ENCODE results near the gene IQGAP1. TPM values are rescaled to one million over a fixed set of nuclear protein-coding genes. Genes with fewer than 3 reads are reported as not detected.
"Not testable (repeated sequence)": the region's sequence is repeated elsewhere in the genome, so short reads cannot be mapped to it uniquely, and the experiment has no call there.

The IQGAP1 gene
- total RNA-seq, 1 donor from 2014 or later = 265 TPM

- ATAC-seq = no peak
These were observed 135.3 kb downstream of the IQGAP1 start for GRCh38 chr15:90523373-90523772.

DNA sequence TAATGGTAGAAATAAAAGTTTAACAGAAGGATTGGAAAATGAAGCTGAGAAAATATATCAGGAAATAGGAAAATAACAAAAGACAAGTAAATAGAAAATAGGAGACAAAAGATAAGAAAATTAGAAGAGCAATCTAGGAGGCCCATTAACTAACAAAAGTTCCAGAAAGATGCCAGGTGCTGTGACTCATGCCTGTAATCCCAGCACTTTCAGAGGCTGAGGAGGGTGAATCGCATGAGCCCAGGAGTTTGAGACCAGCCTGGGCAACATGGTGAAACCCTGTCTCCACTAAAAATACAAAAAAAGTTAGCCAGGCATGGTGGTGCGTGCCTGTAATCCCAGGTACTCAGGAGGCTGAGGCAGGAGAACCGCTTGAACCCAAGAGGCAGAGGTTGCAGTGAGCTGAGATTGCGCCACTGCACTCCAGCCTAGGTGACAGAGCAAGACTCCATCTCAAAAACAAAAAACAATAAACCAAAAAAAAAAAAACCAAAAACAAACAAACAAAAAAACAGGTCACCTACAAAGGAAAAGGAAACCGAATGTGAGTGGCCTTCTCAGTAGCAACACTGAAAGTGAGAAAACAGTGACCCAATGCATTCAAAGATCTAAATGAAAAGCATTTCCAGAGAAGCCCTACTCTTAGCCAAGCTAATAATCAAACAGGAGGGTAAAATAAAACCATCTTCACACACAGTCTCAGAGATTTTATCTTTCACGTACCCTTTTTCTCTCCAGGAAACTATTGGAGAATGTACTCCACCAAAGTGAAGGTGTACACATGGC, 136.2 kb downstream of the IQGAP1 start:
- H3K4me1 ChIP-seq; ATAC-seq; H3K36me3 ChIP-seq; H3K27me3 ChIP-seq (ENCODE audit: low read depth); H3K9me3 ChIP-seq; H3K27ac ChIP-seq; DNase-seq; H3K4me3 ChIP-seq; intact Hi-C loops (cut with DNase I): not testable (repeated sequence)

More at GRCh38 chr15:90523373-90523772, 135.3 kb downstream of the IQGAP1 start:
- DNase-seq = no peak
- Histone ChIP-seq H3K4me1 (no peaks in the 10 kb centered on the region), H3K9me3 (no peaks in the 10 kb centered on the region), H3K27me3 (ENCODE audit: low read depth) (no peaks in the 10 kb centered on the region), H3K36me3 (no peaks in the 10 kb centered on the region), H3K4me3 (no peak overlapping the region), H3K27ac (no peak overlapping the region)
- no peak for TF ChIP-seq CTCF (IDR thresholded peaks at IDR 0.05)
- intact Hi-C loops (cut with DNase I) = no loop called here

DNA sequence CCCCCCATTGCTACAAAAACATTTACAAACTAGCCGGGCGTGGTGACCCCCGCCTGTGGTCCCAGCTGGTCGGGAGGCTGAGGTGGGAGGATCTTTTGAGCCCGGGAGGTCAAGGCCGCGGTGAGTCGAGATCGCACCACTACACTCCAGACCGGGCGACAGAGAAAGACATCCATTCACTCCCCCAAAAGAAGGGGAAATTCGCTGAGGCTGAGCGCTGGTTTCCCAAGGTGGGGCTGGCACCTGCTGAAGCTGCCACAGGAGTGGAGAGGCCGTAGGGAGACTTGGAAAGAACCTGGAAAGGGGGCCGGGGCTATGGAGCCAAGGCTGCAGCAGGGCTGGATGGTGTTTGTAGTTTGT, 140.9 kb downstream of the IQGAP1 start:
- no peaks in the 10 kb centered on the region for H3K9me3 ChIP-seq
- H3K4me3 ChIP-seq = peak overlapping the region; percentile 89
- TF ChIP-seq CTCF (IDR thresholded peaks at IDR 0.05) = no peak
- no peaks in the 10 kb centered on the region for H3K36me3 ChIP-seq
- ATAC-seq (no peak), DNase-seq (no peak)
- H3K27ac ChIP-seq = peak overlapping the region; percentile 89
- peaks cover 22% of the 10 kb centered on the region for H3K4me1 ChIP-seq
- H3K27me3 ChIP-seq (ENCODE audit: low read depth) = no peaks in the 10 kb centered on the region
- intact Hi-C loops (cut with DNase I) = no loop called here

DNA sequence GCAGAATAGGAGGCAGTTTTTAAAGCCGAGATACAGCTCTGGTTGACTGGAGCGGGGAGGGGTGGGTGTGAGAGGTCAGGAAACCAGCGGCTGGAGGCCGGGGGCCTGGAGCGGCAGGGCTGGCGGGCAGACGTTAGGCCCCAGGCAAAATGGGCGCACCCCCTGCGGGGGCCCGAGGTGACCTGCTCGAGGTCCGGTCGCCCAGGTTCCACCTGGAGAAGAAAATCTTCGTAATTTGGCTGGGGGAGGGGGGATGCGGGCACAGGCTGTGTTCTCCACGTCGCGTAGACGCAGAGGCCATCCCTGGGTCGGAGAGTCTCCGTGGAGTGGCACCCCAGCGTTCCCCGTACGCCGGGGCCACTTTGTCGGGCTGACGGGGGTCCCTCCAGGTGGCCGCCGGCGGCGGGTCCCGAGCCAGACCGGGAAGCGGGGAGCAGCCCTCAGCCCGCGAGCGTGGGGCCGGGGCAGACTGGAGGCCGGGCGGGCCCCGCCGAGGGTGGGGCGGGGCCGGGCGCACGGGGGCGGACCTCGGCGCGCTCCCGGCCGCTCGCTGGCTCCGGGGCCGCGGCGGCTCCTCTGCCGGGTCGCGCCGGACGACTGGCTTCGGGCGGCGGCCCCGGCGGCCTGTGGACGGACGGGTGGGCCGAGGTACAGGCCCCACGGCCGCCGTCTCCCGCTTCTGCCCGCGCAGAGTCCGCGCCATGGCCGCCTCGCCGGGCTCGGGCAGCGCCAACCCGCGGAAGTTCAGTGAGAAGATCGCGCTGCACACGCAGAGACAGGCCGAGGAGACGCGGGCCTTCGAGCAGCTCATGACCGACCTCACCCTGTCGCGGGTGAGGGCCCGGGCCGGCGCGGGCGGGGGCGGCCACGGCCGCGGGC, 141.6 kb downstream of the IQGAP1 start, which contains the start of gene CRTC3:
TSS of gene CRTC3 (plus strand) at position 553 of the 879 bp plus-strand sequence. CDS start at position 702, 149 bp downstream.
- Histone ChIP-seq H3K9me3 (no peaks in the 10 kb centered on the region), H3K4me1 (peaks cover 22% of the 10 kb centered on the region), H3K36me3 (no peaks in the 10 kb centered on the region), H3K27me3 (ENCODE audit: low read depth) (no peaks in the 10 kb centered on the region), H3K4me3 (peak within 1 kb of the TSS; percentile 89), H3K27ac (peak within 1 kb of the TSS; percentile 89)
- DNase-seq (peak; percentile 73), ATAC-seq (peak; percentile 94)
- no peak for TF ChIP-seq CTCF (IDR thresholded peaks at IDR 0.05)
- intact Hi-C loops (cut with DNase I) = no loop called here

DNA sequence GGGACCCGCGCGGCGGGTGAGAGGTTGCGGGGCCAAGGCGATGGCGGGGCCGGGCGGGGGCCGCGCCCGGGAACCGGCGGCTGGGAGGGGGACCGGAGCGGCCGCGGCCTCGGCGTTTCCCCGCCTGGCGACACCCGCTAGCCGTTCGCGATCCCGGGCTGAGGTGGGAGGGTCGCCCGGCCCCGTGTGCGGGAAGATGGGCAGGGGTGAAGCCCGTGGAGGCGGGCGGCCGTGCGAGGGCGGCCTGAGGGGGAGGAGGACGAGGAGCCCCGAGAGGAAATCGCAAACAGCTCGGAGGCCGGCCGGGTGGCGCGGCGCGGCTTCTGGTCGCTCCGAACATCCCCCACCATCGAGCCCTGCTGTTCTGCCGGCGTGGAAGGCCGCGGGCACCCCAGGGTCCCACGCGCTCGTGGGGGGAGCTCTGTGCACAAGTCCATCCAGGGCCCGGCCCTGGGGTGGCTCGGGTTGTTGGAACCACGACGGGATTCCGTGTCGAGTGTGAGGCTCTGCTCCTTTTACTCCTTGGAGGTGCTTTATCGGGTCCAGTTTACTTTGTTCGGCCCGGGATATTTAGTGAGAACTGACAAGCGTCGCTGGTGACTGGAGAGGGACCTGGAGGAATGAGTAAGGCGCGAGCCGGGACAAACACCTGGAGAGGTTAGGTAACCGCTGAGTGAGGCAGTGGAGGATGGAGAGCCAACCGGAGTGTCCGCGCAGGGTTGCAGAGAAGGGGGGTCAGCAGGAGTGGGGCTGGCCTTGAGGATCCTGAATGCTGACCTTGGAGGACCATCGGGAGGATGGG, 142.4 kb downstream of the IQGAP1 start:
- TF ChIP-seq CTCF (IDR thresholded peaks at IDR 0.05) = no peak
- Histone ChIP-seq H3K4me3 (peak overlapping the region; percentile 89), H3K4me1 (peaks cover 22% of the 10 kb centered on the region), H3K36me3 (no peaks in the 10 kb centered on the region), H3K27me3 (ENCODE audit: low read depth) (no peaks in the 10 kb centered on the region), H3K9me3 (no peaks in the 10 kb centered on the region), H3K27ac (peak overlapping the region; percentile 89)
- intact Hi-C loops (cut with DNase I) = no loop called here
- ATAC-seq (peak; percentile 71 to 83), DNase-seq (peak; percentile 72)
